Activated CD8-positive, alpha-beta memory T cell treated with anti-CD3 and anti-CD28 coated beads, Interleukin-2, amount 50 U/mL, for 4 hours (primary cell): Measurements from ENCODE around the gene TERB2.
"Not testable (repeated sequence)": the region's sequence is repeated elsewhere in the genome, so short reads cannot be mapped to it uniquely, and the experiment has no call there.

Experiments used
- DNase-seq: peaks from one replicate; pipeline ENCODE4 v3.0.0-alpha.2; 2020

The TERB2 gene

DNA sequence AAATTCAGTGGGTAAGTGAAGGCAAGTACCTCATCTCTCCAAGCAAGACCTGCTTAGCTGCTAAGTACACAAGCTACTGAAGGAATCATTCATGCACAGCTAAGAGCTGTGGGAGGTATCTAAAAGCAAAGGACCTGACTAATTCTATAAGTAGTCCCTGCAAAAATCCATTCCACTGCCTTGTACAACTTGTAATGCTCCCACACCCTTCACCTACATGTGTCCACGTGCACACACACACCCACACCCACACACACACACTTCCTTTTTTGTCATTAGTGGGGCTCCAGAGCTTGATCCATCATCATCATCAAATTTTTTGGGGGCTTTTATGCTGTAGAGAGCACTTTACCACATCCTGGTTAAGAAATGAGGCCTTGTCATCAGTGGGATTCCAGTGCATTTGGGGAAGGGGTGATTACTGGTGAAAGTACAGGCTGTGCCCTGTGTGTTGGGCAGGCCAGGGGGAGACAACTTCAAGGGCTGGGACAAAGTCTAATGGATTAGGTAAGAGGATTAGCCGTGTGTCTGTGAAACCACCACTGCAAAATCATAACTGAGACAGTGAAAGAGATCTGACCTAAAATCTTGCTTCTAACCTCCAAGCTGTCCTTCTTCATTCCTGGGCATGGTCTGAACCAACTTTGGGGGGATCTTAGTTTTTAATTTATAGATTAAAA is 47.4 kb downstream of the TERB2 start:
- not testable (repeated sequence) for DNase-seq

GRCh38 chr15:45004590-45005175 is 48.2 kb downstream of the TERB2 start:
- DNase-seq, result not testable (repeated sequence)

- DNase-seq, result no peak
Observed at GRCh38 chr15:45009046-45009445, 52.6 kb downstream of the TERB2 start.

DNA sequence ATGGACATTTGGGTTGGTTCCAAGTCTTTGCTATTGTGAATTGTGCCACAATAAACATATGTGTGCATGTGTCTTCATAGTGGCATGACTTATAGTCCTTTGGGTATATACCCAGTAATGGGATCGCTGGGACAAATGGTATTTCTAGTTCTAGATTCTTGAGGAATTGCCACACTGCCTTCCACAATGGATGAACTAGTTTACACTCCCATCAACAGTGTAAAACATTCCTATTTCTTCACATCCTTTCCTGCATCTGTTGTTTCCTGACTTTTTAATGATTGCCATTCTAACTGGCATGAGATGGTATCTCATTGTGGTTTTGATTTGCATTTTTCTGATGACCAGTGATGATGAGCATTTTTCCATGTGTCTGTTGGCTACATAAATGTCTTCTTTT is 58.6 kb downstream of the TERB2 start:
- not testable (repeated sequence) for DNase-seq

GRCh38 chr15:45020222-45020900 is 63.9 kb downstream of the TERB2 start:
- not testable (repeated sequence) for DNase-seq

DNA sequence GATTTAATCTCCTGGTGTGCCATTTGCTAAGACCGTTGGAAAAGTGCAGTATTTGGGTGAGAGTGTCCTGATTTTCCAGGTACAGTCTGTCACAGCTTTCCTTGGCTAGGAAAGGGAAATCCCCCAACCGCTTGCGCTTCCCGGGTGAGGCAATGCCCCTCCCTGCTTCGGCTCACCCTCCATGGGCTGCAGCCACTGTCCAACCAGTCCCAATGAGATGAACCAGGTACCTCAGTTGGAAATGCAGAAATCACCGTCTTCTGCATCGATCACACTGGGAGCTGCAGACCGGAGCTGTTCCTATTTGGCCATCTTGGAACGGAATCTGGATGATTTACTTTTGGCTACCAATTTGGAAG is 64.4 kb downstream of the TERB2 start:
- not testable (repeated sequence) for DNase-seq

DNA sequence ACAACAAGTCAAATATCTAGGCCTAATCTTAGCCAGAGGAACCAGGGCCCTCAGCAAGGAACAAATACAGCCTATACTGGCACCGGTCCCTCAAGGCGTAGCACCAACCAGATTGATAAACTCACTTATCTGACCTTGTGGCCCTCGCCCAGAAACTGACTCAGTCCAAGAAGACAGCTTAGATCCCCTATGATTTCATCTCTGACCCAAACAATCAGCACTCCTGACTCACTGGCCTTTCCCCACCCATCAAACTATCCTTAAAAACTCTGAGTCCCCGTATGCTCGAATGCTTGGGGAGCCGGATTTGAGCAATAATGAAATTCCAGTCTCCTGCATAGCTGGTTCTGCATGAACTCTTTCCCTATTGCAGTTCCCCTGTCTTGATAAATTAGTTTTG is 64.9 kb downstream of the TERB2 start:
- DNase-seq, result no peak

DNA sequence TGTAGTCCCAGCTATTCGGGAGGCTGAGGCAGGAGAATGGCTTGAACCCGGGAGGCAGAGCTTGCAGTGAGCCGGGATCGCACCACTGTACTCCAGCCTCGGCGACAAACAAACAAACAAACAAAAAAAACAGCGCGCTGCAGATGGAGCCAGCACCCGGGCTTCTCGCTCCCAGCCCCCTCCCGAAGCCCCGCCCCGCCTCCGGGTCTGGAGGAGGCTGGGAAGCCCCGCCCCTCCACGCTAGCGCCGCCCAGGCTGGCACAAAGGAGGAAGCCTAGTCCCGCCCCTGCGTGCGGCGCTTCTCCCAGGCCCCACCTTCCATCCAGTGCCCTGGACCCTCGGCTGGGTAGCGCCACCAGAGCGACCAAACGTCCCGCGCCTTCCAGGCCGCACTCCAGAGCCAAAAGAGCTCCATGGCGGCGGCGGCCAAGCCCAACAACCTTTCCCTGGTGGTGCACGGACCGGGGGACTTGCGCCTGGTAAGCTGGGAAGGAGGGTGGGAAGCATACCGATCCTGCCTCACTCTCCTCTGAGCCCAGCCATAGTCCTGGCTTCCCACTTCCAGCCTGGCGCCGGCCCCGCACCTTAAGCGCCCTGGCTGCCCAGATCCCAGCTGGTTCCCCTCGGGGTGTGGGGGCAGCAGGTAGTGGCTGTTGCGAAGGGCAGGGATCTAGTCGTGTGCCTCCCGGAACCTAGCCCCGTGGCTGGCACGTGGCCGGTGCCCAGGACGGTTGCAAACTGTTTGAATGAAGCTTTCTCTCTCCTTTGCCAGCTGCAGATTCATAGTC is 66.6 kb downstream of the TERB2 start, which contains the start of gene SORD:
SORD (plus strand) TSS at position 325 of the 788 bp plus-strand sequence; CDS start at position 414, 89 bp downstream.
- peak; percentile 94 for DNase-seq

DNA sequence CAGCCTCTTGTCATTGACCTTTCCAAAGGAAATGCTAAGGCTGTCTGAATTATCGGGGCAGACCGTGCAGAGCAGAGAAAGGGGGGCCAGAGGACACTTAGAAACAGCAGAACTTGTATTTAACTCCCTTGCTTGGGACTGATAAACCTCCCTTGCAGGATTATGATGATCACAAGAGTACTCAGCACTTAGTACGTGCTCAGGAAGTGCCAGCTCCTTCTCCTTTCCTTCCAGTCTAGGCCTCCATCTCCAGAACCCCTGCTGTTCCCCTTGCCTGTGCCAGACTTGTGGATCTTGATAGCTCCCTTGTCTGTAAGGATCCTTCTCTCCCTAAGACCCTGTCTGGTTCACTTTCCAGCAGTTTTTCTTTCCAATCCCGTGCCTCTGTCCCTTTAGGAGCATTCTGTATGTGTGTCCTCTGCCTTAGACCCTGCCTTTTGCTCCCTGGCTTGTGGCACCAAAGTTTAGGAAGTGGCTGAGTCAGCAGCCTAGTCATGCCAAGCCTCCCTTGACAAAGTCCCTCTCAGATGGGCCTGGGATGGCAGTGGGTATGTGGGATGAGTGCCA is 67.3 kb downstream of the TERB2 start:
- DNase-seq, result no peak

- not testable (repeated sequence) for DNase-seq
Observed at GRCh38 chr15:45024649-45025048, 68.2 kb downstream of the TERB2 start.

DNA sequence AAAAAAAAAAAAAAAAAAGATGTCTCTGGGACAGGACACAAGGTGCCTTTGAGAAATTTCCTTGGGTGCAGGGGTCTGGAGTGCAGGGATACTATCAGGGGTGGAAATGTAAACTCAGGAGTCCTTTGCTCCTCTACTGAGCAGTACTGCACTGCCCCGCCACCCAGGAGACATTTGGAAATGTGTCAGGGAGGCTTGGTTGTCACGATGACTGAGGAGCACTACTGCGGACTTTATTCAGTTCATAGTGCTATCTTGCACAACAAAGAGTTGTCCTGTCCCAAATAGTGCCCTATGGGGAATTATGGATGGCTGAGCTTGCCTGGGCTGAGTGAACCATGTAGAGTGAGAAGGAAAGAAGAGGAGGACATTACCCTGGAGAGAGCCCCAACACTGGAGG is 69.1 kb downstream of the TERB2 start:
- not testable (repeated sequence) for DNase-seq

GRCh38 chr15:45026651-45027190 is 70.2 kb downstream of the TERB2 start:
- DNase-seq, result no peak

DNA sequence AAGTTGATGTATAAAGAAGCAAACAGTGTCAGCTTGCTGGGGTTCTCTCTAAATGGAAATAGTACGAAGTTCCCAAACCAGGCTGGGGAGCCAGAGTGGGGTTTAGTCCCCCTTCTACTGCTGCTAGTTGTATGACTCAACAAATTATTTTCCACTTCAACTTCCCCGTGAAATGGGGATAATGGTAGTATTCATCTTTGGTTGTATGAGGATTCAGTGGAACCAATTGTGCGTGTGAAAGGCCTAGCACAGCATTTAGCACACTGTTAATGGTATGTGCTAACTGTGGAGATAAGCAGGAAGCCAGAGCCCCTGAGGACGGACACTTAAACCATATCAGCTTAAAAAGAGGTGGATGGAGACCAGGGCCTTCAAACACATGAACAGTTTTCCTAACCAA is 70.7 kb downstream of the TERB2 start:
- no peak for DNase-seq
